ENCODE results near the gene TNS2. TPM values are rescaled to one million over a fixed set of nuclear protein-coding genes. Genes with fewer than 3 reads are reported as not detected.

Gene TNS2
- total RNA-seq (2013; cell fraction: nucleolus; rRNA removed), result 1.7 and 2.7 TPM in 2 replicates
- 0.17 and 0.22 TPM in 2 replicates for total RNA-seq (2014; rRNA removed)
- not detected in 2 replicates for total RNA-seq (2014; rRNA removed; fragmentation: Illumina TruSeq; extraction: Trizol)
- total RNA-seq (2021), result 0.66 and 0.72 TPM in 2 replicates
- 0.14 TPM for polyA plus RNA-seq (2011; ENCODE audit: low read depth)
- polyA plus RNA-seq (2011; rRNA removed), result 0.07 TPM in 1 of 2 replicates, not detected in the other
- 0.07 and 0.10 TPM in 2 replicates for polyA plus RNA-seq (2011; cell fraction: cytosol; rRNA removed)
- polyA plus RNA-seq (2011; cell fraction: nucleus; rRNA removed), result 0.97 and 1.3 TPM in 2 replicates
- polyA plus RNA-seq (2012), result 0.39 and 0.64 TPM in 2 replicates
- 0.03 and 0.11 TPM in 2 replicates for polyA plus RNA-seq (2014; fragmentation: Illumina TruSeq; extraction: Trizol)
- not detected for polyA plus RNA-seq (2014; fragmentation: Nextera tagmentation; extraction: Ambion mirVana)
- 0.15 and 0.52 TPM in 2 replicates for polyA plus RNA-seq (2014; rRNA removed)
- polyA plus RNA-seq (2016; fragmentation: Nextera tagmentation; extraction: Ambion mirVana), result under 1 TPM in 1 of 2 experiments, not detected in 1; 0.20 TPM
- polyA minus RNA-seq (2011; rRNA and poly(A)+ RNA removed), result 0.57 TPM in 1 of 2 replicates, not detected in the other
- 0.62 and 2.8 TPM in 2 replicates for polyA minus RNA-seq (2011; cell fraction: cytosol; rRNA and poly(A)+ RNA removed)
- 0.48 and 1.2 TPM in 2 replicates for polyA minus RNA-seq (2011; cell fraction: nucleus; rRNA and poly(A)+ RNA removed)
- Bru-seq, nascent RNA, result percentile 21 among the genes with signal in this experiment
- BruChase-seq, experiment 1, labeled RNA remaining after a 6-hour chase, result percentile 20 among the genes with signal in this experiment
- percentile 19 among the genes with signal in this experiment for BruChase-seq, experiment 2, labeled RNA remaining after a 2-hour chase
- long read RNA-seq, experiment 1, result 0 reads
- long read RNA-seq, experiment 2, result 0 reads

- H3K36me3 ChIP-seq (ENCODE audit: control insufficient read depth in 2 of 2, insufficient read depth in 2 of 2, low read length in 1 of 2), result no peaks in the 10 kb centered on the region
- no peak for DNase-seq (ENCODE audit: low read depth, low spot score)
- no peak within 1 kb of the TSS for H3K4me2 ChIP-seq (ENCODE audit: control insufficient read depth, insufficient read depth)
- ATAC-seq, result no peak
- no peak for TF ChIP-seq TBL1XR1 (IDR thresholded peaks at IDR 0.05; ENCODE audit: low read depth, low read length)
- no peak for TF ChIP-seq NFYA (IDR thresholded peaks at IDR 0.05; ENCODE audit: borderline replicate concordance, low read depth, low read length)
- TF ChIP-seq KDM1A (IDR thresholded peaks at IDR 0.05; ENCODE audit: borderline replicate concordance), result no peak
- no peak for TF ChIP-seq EED (IDR thresholded peaks at IDR 0.05; ENCODE audit: low read depth)
- no peak for TF ChIP-seq TAF1 (IDR thresholded peaks at IDR 0.05; ENCODE audit: borderline replicate concordance, low read depth, low read length)
- TF ChIP-seq PAX5 (IDR thresholded peaks at IDR 0.05; ENCODE audit: borderline replicate concordance, low read depth, low read length), result no peak
- TF ChIP-seq TCF12 (IDR thresholded peaks at IDR 0.05; ENCODE audit: low read depth, low read length), result no peak
- intact Hi-C loops (cut with micrococcal nuclease; ENCODE audit: unreplicated experiment), result loop anchor here (5.0 kb wide), 1 partner anchor 48 kb away; the partner anchor contains the start of gene IGFBP6
- ChIA-PET POLR2A (no interaction called here), RAD21 (ENCODE audit: unreplicated experiment) (interaction anchor here (1.2 kb wide), 1 partner anchor 35 kb away, joined by 4 read pairs; no protein-coding TSS in a partner anchor), SMC1A (ENCODE audit: uncharacterized antibody, unreplicated experiment) (interaction anchor here (1.1 kb wide), 1 partner anchor 53 kb away, joined by 3 read pairs; no protein-coding TSS in a partner anchor), CTCF (interaction anchor here (1.0 to 2.1 kb wide), 3 partner anchors 12 to 49 kb away, joined by 3 to 12 read pairs (median 4); partner anchors contain the start of gene SPRYD3)
- no peak for FAIRE-seq
- H3K4me1 ChIP-seq (ENCODE audit: control insufficient read depth, insufficient read depth, low read length), result peaks cover 21% of the 10 kb centered on the region
- 54% methylated on average over 17 of the region's 20 CpGs for WGBS (ENCODE audit: insufficient coverage, insufficient replicate concordance, low lambda C conversion rate, missing lambda C conversion rate)
- no peaks in the 10 kb centered on the region; the same call in 1 of the 2 replicates for H4K20me1 ChIP-seq (ENCODE audit: control insufficient read depth, insufficient read depth)
- in situ Hi-C loops (cut with MboI), result no loop called here
- H3K27me3 ChIP-seq (replicated peaks in 1 of 2; ENCODE audit: control insufficient read depth in 2 of 2, insufficient read depth in 2 of 2, low read length in 1 of 2), result no peaks in the 10 kb centered on the region
- H3K27ac ChIP-seq (ENCODE audit: control insufficient read depth, insufficient read depth), result no peak within 1 kb of the TSS
- no peaks in the 10 kb centered on the region for H3K9me3 ChIP-seq (replicated peaks; ENCODE audit: control insufficient read depth, insufficient read depth, low read length)
- no peak within 1 kb of the TSS for H2AFZ ChIP-seq (ENCODE audit: control insufficient read depth, low read depth, low read length)
- no peaks in the 10 kb centered on the region for H3K79me2 ChIP-seq (ENCODE audit: control insufficient read depth, insufficient read depth, low read length)
- no peak within 1 kb of the TSS for H3K9ac ChIP-seq (ENCODE audit: control insufficient read depth, insufficient read depth, low read length)
- no TSS peak for BruUV-seq (replicated peaks)
- no peak within 1 kb of the TSS for H3K4me3 ChIP-seq
Observed at GRCh38 chr12:53049571-53050318, at the start of gene TNS2. TSS of gene TNS2 (plus strand) at chr12:53050065. CDS start at chr12:53050186, 121 bp downstream.

All from GM12878 (cell line).